ENCODE measurements around the gene SYNJ2. TPM values are rescaled to one million over a fixed set of nuclear protein-coding genes. Genes with fewer than 3 reads are reported as not detected.

The SYNJ2 gene
- total RNA-seq, 1 experiment from 2014 or later: 10.3 TPM

- Mint-ChIP-seq H3K4me1 (ENCODE audit: insufficient read depth, unreplicated experiment) (no peaks in the 10 kb centered on the region), H3K27me3 (ENCODE audit: insufficient read depth, unreplicated experiment) (no peaks in the 10 kb centered on the region), H3K36me3 (ENCODE audit: insufficient read depth, unreplicated experiment) (no peaks in the 10 kb centered on the region), H3K4me3 (ENCODE audit: unreplicated experiment) (no peak overlapping the region), H3K9me3 (ENCODE audit: unreplicated experiment) (no peaks in the 10 kb centered on the region), H3K27ac (ENCODE audit: low read depth, unreplicated experiment) (no peak overlapping the region)
- ChIA-PET CTCF (no interaction called here), POLR2A (no interaction called here)
- intact Hi-C loops (cut with micrococcal nuclease): no loop called here
- DNase-seq (ENCODE audit: unreplicated experiment): no peak
- BruUV-seq (replicated peaks): no TSS peak
- no peak for TF ChIP-seq CTCF (IDR thresholded peaks at IDR 0.05; ENCODE audit: unreplicated experiment)
These were observed 142.6 kb downstream of the SYNJ2 start for GRCh38 chr6:158124288-158124687.

- CTCF ChIA-PET: interaction anchor here (0.5 kb wide), 1 partner anchor 1222 kb away, joined by 3 read pairs; no protein-coding TSS in a partner anchor
- Mint-ChIP-seq H3K4me1 (ENCODE audit: insufficient read depth, unreplicated experiment) (no peaks in the 10 kb centered on the region), H3K27me3 (ENCODE audit: insufficient read depth, unreplicated experiment) (no peaks in the 10 kb centered on the region), H3K9me3 (ENCODE audit: unreplicated experiment) (no peaks in the 10 kb centered on the region), H3K4me3 (ENCODE audit: unreplicated experiment) (no peak overlapping the region), H3K27ac (ENCODE audit: low read depth, unreplicated experiment) (no peak overlapping the region), H3K36me3 (ENCODE audit: insufficient read depth, unreplicated experiment) (no peaks in the 10 kb centered on the region)
- POLR2A ChIA-PET: no interaction called here
- no TSS peak for BruUV-seq (replicated peaks)
- DNase-seq (ENCODE audit: unreplicated experiment): no peak
- no peak for TF ChIP-seq CTCF (IDR thresholded peaks at IDR 0.05; ENCODE audit: unreplicated experiment)
- intact Hi-C loops (cut with micrococcal nuclease): no loop called here
These were observed 143.6 kb downstream of the SYNJ2 start for GRCh38 chr6:158125271-158125670.

- Mint-ChIP-seq H3K27me3 (ENCODE audit: insufficient read depth, unreplicated experiment) (no peaks in the 10 kb centered on the region), H3K27ac (ENCODE audit: low read depth, unreplicated experiment) (no peak overlapping the region), H3K4me3 (ENCODE audit: unreplicated experiment) (no peak overlapping the region), H3K36me3 (ENCODE audit: insufficient read depth, unreplicated experiment) (no peaks in the 10 kb centered on the region), H3K4me1 (ENCODE audit: insufficient read depth, unreplicated experiment) (no peaks in the 10 kb centered on the region), H3K9me3 (ENCODE audit: unreplicated experiment) (no peaks in the 10 kb centered on the region)
- peak; percentile 36 for TF ChIP-seq CTCF (IDR thresholded peaks at IDR 0.05; ENCODE audit: unreplicated experiment)
- ChIA-PET POLR2A (interaction anchor here (1.4 kb wide), 1 partner anchor 10 kb away, joined by 5 read pairs; no protein-coding TSS in a partner anchor), CTCF (no interaction called here)
- BruUV-seq (replicated peaks): no TSS peak
- intact Hi-C loops (cut with micrococcal nuclease): loop anchor here (2.0 kb wide), 1 partner anchor 73 kb away; no protein-coding TSS in a partner anchor
- peak; percentile 65 for DNase-seq (ENCODE audit: unreplicated experiment)
These were observed 150.3 kb downstream of the SYNJ2 start for GRCh38 chr6:158131926-158132325.

GRCh38 chr6:158142789-158143188, 161.1 kb downstream of the SYNJ2 start:
- no TSS peak for BruUV-seq (replicated peaks)
- H3K27me3 Mint-ChIP-seq (ENCODE audit: insufficient read depth, unreplicated experiment): no peaks in the 10 kb centered on the region
- no peaks in the 10 kb centered on the region for H3K9me3 Mint-ChIP-seq (ENCODE audit: unreplicated experiment)
- H3K4me3 Mint-ChIP-seq (ENCODE audit: unreplicated experiment): no peak overlapping the region
- peak; percentile 73 for DNase-seq (ENCODE audit: unreplicated experiment)
- ChIA-PET CTCF (no interaction called here), POLR2A (interaction anchor here (0.6 to 1.8 kb wide), 6 partner anchors 11 to 1896 kb away, joined by 3 to 7 read pairs (median 4); partner anchors contain the start of genes GTF2H5 and SERAC1)
- H3K4me1 Mint-ChIP-seq (ENCODE audit: insufficient read depth, unreplicated experiment): peaks cover 6% of the 10 kb centered on the region
- peaks cover 24% of the 10 kb centered on the region for H3K36me3 Mint-ChIP-seq (ENCODE audit: insufficient read depth, unreplicated experiment)
- intact Hi-C loops (cut with micrococcal nuclease): loop anchor here (5.0 kb wide), 1 partner anchor 160 kb away; the partner anchor contains the start of gene SYNJ2
- H3K27ac Mint-ChIP-seq (ENCODE audit: low read depth, unreplicated experiment): peak overlapping the region; percentile 3
- no peak for TF ChIP-seq CTCF (IDR thresholded peaks at IDR 0.05; ENCODE audit: unreplicated experiment)

Measured in MCF 10A (cell line).